Measurements from ENCODE around the gene KRT27.
A peak's percentile ranks its signal among the peaks of the same experiment; 100 is the strongest.

KRT27 gene, protein sequence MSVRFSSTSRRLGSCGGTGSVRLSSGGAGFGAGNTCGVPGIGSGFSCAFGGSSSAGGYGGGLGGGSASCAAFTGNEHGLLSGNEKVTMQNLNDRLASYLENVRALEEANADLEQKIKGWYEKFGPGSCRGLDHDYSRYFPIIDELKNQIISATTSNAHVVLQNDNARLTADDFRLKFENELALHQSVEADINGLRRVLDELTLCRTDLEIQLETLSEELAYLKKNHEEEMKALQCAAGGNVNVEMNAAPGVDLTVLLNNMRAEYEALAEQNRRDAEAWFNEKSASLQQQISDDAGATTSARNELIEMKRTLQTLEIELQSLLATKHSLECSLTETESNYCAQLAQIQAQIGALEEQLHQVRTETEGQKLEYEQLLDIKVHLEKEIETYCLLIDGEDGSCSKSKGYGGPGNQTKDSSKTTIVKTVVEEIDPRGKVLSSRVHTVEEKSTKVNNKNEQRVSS

DNA sequence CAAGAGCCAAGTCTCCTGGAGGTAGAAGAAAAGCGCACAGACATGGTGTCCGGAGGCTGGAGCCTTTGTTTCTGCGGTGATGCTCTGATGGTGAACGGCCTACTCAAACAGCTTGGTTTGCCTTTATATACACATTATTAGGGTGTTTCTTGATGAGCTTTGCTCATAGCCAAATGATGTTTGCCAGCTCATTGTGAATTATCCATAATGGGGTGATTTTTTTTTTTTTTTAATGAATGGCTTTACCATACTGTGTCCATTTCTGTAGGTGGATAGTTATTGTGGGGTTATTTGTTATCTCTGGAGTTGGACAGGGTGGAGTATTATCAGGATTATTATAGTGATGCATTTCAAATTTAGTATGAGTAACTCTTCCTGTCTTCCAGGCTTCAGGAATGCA lies at the start of gene KRT27:
KRT27 (minus strand) TSS at position 101 of the 400 bp plus-strand sequence; CDS start at position 44, 57 bp downstream.
- Mint-ChIP-seq H3K36me3 (ENCODE audit: low read depth) (no peaks in the 10 kb centered on the region), H3K4me1 (ENCODE audit: low read depth) (peaks cover 4% of the 10 kb centered on the region), H3K27ac (no peak within 1 kb of the TSS), H3K27me3 (peaks cover 42% of the 10 kb centered on the region), H3K9me3 (no peaks in the 10 kb centered on the region), H3K4me3 (no peak within 1 kb of the TSS)
- no peak for DNase-seq

DNA sequence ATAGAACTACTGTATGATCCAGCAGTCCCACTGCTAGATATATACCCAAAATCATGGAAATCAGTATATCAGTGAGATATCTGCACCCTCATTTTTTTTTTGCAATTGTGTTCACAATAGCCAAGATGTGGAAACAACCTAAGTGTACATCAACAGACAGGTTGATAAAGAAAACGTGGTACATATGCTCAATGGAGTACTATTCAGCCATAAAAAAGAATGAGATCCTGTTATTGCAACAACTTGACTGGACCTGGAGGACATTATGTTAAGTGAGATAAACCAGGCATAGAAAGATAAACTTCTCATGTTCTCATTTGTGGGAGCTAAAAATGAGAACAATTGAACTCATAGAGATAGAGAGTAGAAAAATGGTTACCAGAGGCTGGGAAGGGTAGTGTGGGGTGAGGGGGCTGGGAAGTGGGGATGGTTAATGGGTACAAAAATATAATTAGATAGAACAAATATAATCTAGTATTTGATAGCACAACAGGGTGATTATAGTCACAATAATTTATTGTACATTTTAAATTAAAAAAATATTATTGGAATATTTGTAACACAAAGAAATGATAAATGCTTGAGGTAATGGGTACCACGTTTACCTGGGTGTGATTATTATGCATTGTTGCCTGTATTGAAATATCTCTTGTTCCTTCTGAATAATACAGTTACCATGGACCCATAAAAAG lies 47.9 kb upstream of the KRT27 start:
- no peak overlapping the region for H3K27ac Mint-ChIP-seq

DNA sequence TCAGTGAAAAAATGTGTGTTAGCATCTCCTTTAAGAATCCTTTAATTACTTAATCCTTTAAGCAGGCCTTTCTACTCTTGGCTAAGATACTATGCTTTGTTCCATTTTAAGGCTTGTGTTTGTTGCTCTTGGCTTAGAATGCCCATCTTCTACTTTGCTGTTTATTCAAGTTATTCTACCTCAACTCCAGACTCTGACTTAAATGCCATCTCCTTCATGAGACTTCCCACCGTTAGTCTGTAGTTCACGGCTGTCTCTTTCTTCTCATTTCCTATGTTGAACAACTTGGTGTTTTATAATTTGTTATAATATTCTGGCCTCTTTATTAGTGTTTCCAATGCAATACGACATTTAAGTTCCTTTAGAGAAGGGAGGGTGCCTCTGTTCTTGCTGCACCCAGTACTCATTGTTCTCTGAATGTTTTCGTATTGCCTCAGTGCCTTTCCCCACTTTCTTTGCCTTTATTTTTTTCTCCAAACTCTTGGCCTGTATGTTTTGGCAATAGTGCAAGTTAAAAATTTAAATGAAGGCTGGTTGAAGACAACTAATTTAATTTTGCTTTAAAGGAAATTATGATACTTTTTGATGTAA lies 46.2 kb upstream of the KRT27 start:
- no peak for DNase-seq
- Mint-ChIP-seq H3K27me3 (peaks cover 7% of the 10 kb centered on the region), H3K4me3 (no peak overlapping the region)

More for the DNA sequence above, 47.9 kb upstream of the KRT27 start:
- no peak for DNase-seq
- Mint-ChIP-seq H3K9me3 (no peaks in the 10 kb centered on the region), H3K27me3 (peaks cover 7% of the 10 kb centered on the region), H3K36me3 (ENCODE audit: low read depth) (peaks cover 9% of the 10 kb centered on the region), H3K4me3 (no peak overlapping the region), H3K4me1 (ENCODE audit: low read depth) (peaks cover 15% of the 10 kb centered on the region)

DNA sequence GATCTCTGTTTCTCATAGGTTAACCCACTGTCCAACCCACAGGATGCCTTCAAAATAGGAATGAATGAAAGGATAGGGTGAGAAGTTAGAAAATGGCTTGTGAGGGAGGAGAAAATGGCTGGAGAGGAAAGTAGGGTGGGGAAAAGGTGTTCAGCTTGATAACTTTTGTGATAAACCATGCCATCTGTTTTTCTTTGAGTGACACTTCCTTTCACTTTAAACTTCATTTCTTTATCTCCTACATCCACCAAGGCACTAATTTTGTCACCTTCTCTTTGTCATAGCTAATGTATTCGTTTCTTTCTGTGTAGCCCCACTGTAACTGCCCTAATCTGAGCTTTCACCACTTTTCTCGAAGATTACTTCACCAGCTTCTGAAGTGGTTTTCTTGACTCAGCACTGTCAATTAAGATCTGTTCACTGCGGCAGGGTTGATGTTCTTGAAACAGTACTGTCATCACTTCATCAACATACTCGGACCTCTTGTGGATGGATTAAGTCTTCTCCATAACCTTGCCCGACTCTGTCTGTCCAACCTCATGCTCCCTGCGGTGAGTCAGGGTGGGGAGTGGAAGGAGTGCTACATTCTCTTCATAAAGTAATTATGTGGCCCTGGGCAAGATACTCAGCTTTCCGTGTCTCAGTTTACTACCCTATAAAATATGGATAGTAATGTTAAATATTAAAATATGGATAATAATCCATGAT lies 45.5 kb upstream of the KRT27 start:
- Mint-ChIP-seq H3K36me3 (ENCODE audit: low read depth) (no peaks in the 10 kb centered on the region), H3K27me3 (peaks cover 7% of the 10 kb centered on the region), H3K9me3 (no peaks in the 10 kb centered on the region), H3K27ac (peak overlapping the region; percentile 81), H3K4me1 (ENCODE audit: low read depth) (peaks cover 12% of the 10 kb centered on the region), H3K4me3 (peak overlapping the region; percentile 0)
- DNase-seq = no peak

More for the DNA sequence above, 46.2 kb upstream of the KRT27 start:
- peaks cover 14% of the 10 kb centered on the region for H3K4me1 Mint-ChIP-seq (ENCODE audit: low read depth)
- H3K9me3 Mint-ChIP-seq = no peaks in the 10 kb centered on the region
- H3K27ac Mint-ChIP-seq = no peak overlapping the region
- no peaks in the 10 kb centered on the region for H3K36me3 Mint-ChIP-seq (ENCODE audit: low read depth)

DNA sequence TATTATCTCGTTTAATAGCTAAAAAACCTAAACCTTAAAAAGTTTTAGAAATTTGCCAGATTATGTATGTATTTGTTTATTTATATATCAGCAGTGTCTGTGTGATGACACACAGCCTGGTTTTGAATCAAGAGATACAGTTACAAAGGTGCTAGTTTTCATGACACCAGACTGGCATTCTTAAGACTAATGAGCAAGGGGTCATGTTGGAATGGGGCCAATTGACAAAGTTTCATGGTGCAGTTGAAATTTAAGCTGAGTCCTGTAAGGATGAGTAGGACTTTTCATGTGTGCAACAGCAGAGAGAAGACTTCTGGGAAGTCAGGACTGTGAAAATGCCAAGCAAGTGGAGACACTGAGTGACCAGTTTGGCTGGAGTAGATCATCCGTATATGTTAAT lies 43.2 kb upstream of the KRT27 start:
- Mint-ChIP-seq H3K27ac (no peak overlapping the region), H3K4me1 (ENCODE audit: low read depth) (peaks cover 15% of the 10 kb centered on the region), H3K36me3 (ENCODE audit: low read depth) (peaks cover 7% of the 10 kb centered on the region), H3K4me3 (no peak overlapping the region), H3K9me3 (no peaks in the 10 kb centered on the region), H3K27me3 (peaks cover 7% of the 10 kb centered on the region)
- no peak for DNase-seq

DNA sequence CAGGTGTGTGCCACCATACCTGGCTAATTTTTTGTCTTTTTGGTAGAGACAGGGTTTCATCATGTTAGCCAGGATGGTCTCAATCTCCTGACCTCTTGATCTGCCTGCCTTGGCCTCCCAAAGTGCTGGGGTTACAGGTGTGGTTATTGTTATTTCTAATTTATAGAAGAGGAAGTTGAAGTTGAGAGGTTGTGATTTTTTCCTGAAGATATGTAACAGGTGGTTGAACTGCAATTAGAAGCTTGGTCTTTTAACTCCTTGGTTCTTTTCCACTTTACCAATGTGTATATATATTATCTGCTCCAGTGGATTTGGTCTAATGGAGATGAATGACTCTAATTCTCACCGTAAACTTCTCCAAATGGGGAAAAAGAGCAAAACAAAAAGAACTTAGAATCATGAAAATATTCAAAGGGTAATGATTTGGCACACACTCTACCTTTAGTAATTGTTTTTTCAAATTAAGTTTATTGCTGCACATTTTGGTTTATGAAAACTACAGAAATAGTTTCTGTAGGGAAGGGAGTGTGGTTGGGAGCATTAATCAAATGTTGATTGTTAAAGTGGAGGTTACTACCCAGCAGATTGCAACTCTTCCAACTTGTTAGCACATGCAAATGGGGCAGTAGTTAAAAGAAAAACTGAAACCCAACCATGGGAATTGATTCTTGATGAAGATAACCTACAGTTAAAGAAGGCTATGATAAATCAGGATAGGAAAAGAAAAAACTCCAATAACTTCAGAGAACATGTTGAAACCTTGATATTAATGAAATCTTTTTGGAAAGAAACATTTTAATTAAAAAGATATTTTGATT lies 41.9 kb upstream of the KRT27 start:
- no peak overlapping the region for H3K27ac Mint-ChIP-seq
- H3K9me3 Mint-ChIP-seq = no peaks in the 10 kb centered on the region
- H3K4me3 Mint-ChIP-seq = no peak overlapping the region
- peaks cover 29% of the 10 kb centered on the region for H3K4me1 Mint-ChIP-seq (ENCODE audit: low read depth)
- no peak for DNase-seq
- H3K36me3 Mint-ChIP-seq (ENCODE audit: low read depth) = peaks cover 13% of the 10 kb centered on the region
- H3K27me3 Mint-ChIP-seq = peaks cover 7% of the 10 kb centered on the region

DNA sequence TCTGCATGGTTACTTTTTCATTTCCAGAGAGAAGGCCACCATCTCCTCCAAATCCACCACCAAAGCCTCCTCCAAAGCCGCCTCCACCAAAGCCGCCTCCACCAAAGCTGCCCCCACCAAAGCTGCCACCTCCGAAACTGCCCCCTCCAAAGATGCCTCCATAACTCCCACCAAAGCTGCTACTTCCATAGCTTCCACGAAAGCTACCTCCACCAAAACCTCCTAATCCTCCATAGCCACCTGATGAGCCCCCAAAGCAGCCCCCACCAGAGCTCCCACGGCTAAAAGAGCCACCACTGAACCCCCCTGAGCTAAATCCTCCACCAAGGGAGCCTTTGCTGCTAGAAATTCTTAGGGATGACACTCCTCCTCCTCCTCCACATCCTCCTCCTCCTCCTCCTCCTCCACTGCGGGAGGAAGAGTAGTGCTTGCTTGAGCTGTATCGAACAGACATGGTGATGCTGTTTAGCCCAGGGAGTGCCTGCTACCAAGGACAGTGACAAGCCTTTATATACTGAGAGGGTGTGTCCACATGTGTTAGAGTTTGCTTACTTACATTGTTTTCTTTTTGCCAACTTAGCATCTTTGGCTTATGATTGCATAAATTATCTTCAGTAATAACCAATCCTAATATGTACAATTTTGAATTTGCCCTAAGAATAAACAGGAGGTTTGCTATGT lies 39.9 kb upstream of the KRT27 start, which contains the start of gene KRT10:
KRT10 (minus strand) TSS at position 483 of the 681 bp plus-strand sequence; CDS start at position 454, 29 bp downstream.
- peaks cover 29% of the 10 kb centered on the region for H3K36me3 Mint-ChIP-seq (ENCODE audit: low read depth)
- H3K4me3 Mint-ChIP-seq = no peak within 1 kb of the TSS
- DNase-seq = no peak
- no peaks in the 10 kb centered on the region for H3K9me3 Mint-ChIP-seq
- H3K27me3 Mint-ChIP-seq = peaks cover 7% of the 10 kb centered on the region
- no peak within 1 kb of the TSS for H3K27ac Mint-ChIP-seq
- peaks cover 32% of the 10 kb centered on the region for H3K4me1 Mint-ChIP-seq (ENCODE audit: low read depth)

DNA sequence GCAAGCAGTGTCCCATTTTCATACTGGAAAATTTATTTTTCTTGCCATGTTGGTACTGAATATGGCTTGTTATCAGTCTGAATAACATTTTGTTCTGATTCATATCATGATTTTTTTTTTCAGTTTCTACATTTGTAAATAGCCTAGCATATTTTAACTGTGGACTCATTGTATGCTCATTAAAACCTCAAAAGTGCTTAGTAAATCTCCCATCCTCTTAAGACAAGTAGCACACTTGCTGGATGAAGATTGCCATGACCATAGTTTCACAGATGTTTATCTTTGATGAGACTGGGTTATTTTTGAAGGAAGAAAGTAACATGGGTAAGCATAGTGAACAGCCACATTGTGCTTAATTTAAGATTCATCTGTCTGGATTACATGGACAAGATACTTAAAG lies 39.2 kb upstream of the KRT27 start:
- H3K9me3 Mint-ChIP-seq = no peaks in the 10 kb centered on the region
- H3K36me3 Mint-ChIP-seq (ENCODE audit: low read depth) = peaks cover 36% of the 10 kb centered on the region
- H3K27ac Mint-ChIP-seq = no peak overlapping the region
- H3K4me1 Mint-ChIP-seq (ENCODE audit: low read depth) = peaks cover 31% of the 10 kb centered on the region
- no peak overlapping the region for H3K4me3 Mint-ChIP-seq
- DNase-seq = no peak
- peaks cover 6% of the 10 kb centered on the region for H3K27me3 Mint-ChIP-seq

DNA sequence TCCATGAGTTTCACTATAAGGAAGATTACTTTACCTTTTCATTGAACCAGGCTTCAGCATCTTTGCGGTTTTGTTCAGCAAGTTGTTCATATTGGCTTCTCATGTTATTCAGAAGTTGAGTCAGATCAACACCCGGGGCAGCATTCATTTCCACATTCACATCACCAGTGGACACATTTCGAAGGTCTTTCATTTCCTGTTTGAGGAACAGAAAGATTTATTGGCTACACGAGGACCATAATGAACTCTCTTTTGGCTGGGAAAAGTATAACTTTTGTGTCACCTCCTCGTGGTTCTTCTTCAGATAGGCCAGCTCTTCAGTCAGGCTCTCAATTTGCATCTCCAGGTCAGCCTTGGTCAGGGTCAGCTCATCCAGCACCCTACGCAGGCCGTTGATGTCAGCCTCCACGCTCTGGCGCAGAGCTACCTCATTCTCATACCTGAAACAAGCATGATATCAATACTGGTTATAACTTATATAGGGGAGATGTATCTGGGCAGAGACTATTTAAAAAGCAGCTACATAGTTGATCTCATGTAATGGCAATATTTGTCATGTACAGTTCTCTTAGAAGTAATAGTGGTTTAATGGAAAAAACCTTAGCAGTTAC lies 38.0 kb upstream of the KRT27 start:
- Mint-ChIP-seq H3K36me3 (ENCODE audit: low read depth) (peaks cover 38% of the 10 kb centered on the region), H3K4me1 (ENCODE audit: low read depth) (peaks cover 29% of the 10 kb centered on the region), H3K4me3 (peak overlapping the region; percentile 82), H3K27ac (peak overlapping the region; percentile 72), H3K27me3 (peaks cover 5% of the 10 kb centered on the region), H3K9me3 (no peaks in the 10 kb centered on the region)
- DNase-seq = no peak

DNA sequence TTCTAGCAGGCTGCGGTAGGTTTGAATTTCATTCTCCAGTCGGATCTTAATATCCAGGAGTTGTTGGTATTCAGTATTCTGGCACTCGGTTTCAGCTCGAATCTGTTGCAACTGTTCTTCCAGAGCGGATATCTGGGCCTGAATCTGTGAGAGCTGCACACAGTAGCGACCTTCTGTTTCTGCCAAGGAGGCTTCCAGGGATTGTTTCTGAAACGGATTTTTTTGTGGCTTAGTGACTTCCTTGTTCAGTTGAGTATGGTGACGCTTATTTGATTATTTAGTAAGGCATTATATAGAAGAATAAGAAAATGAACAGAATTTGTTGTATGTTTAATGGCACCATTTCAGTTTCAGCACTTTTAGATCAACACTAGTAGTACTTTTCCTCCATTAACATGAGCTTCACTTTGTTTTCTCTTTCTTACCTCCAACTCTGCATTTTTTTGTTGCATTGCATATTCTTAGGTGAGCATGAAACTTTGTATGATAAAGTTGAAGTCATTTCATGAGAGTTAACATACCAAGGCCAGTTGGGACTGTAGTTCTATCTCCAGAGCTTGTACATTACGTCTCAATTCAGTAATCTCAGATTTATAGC lies 37.3 kb upstream of the KRT27 start:
- peak overlapping the region; percentile 82 for H3K4me3 Mint-ChIP-seq
- H3K4me1 Mint-ChIP-seq (ENCODE audit: low read depth) = peaks cover 29% of the 10 kb centered on the region
- H3K36me3 Mint-ChIP-seq (ENCODE audit: low read depth) = peaks cover 38% of the 10 kb centered on the region
- peak overlapping the region; percentile 72 for H3K27ac Mint-ChIP-seq
- DNase-seq = no peak
- H3K27me3 Mint-ChIP-seq = peaks cover 7% of the 10 kb centered on the region
- H3K9me3 Mint-ChIP-seq = no peaks in the 10 kb centered on the region

DNA sequence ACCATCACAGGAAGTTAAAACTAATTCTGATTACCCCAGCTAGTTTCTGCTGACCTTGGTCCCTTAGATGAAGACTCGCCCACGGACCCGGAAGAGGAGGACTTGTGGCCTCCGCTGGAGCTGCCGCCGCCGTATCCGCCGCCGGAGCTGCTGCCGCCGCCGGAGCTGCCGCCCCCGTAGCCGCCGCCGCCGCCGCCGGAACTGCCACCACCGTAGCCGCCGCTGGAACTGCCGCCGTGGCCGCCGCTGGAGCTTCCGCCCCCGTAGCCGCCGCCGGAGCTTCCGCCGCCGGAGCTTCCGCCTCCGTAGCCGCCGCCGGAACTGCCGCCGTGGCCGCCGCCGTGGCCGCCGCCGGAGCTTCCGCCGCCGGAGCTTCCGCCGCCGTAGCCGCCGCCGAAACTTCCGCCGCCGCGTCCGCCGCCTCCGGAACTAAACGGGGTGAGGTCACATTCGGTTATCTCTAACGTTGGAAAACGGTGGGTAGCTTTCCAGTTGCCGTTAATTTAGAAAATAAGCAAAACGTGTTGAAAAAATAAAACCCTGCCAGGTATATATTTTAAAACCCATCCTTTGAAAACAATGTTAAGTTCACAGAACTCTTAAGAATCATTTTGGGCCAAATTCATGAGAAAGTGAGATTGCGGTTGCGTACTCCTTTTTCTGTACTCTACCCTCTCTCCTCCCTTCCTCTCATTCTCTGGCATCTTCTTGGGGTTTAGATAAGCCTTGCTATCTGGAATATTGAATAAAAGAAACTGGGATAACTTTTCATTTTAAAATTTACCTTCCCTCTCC lies 36.6 kb upstream of the KRT27 start:
- peak; percentile 92 for DNase-seq
- Mint-ChIP-seq H3K36me3 (ENCODE audit: low read depth) (peaks cover 38% of the 10 kb centered on the region), H3K4me3 (peak overlapping the region; percentile 95), H3K4me1 (ENCODE audit: low read depth) (peaks cover 29% of the 10 kb centered on the region), H3K27ac (peak overlapping the region; percentile 96), H3K9me3 (no peaks in the 10 kb centered on the region), H3K27me3 (peaks cover 14% of the 10 kb centered on the region)

DNA sequence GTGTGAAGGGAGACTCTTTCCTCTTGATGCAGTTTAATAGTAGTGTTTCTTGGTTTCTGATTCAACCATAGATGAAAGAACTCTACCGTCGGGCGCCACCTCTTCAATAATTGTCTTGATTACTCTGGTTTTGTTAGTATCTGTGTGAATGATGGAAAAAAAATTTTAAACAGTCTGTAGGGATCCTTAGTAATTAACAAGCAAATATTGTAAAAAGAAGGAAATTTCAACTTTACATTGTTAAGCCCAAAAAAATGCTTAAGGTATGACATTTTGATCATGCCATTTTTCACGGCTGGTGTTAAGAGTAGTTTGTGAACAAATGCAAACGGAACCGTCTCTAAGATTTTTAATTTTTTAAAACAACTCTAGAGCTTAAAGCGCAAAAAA lies 36.0 kb upstream of the KRT27 start:
- no peak for DNase-seq
- H3K4me1 Mint-ChIP-seq (ENCODE audit: low read depth) = peaks cover 29% of the 10 kb centered on the region
- peaks cover 38% of the 10 kb centered on the region for H3K36me3 Mint-ChIP-seq (ENCODE audit: low read depth)
- H3K27ac Mint-ChIP-seq = peak overlapping the region; percentile 96
- peaks cover 18% of the 10 kb centered on the region for H3K27me3 Mint-ChIP-seq
- H3K4me3 Mint-ChIP-seq = peak overlapping the region; percentile 95
- no peaks in the 10 kb centered on the region for H3K9me3 Mint-ChIP-seq
